NOMO-1 (cell line): ENCODE results near the gene CEBPZ.
A peak's percentile ranks its signal among the peaks of the same experiment; 100 is the strongest.
"Not testable (repeated sequence)": the region's sequence is repeated elsewhere in the genome, so short reads cannot be mapped to it uniquely, and the experiment has no call there.

Experiments
- DNase-seq, 2 experiments: peaks; one replicate each; lab custom pipeline; 2025; ENCODE audit not compliant: unreplicated experiment in 2 of 2; lab: John Stamatoyannopoulos, UW

The CEBPZ gene

DNA sequence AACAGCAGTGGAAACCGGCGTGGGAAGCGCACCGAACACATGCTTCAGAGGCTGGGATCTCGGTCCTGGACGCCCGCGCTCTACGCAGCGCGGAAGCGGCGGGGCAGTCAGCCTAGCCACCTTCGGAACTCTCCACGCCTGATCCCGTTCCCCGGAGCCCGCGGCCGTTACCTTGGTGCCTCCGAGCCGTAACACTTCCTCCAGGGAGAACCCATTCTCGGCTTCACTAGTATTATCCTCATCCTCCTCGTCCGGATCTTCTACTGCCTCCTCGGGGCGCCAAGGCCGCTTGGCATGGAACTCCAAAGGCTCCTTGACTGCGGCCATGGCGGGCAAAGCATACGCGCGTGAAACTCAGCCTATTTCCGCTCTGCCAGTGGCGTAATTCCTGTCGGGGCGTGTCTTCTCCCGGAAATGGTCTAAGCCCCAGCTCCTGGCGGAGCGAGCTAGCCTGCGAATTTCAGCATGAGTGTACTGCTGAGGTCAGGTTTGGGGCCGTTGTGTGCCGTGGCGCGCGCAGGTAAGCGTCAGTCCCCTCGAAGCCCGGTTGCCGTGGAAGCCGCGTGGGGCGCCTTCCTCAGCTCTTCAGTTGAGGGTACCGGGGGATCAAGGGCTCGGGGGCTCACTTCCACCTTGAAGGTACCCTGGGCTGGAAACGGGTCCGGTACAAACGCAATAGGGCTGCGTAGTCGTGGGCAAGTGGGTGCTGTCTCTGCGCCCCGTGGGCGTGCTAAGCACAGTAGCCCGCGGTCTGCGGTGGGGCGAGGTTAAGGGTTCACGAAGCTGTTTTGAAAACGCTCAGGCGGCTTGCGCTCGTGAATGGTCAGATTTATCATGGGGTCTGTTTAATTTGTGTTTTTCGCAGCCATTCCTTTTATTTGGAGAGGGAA, at the start of gene CEBPZ, which contains the start of gene NDUFAF7:
Gene CEBPZ, minus strand, starts transcription at position 356 of the 890 bp plus-strand sequence. Its CDS starts 29 bp downstream, at position 327.
Gene NDUFAF7, plus strand, starts transcription at position 418 of the 890 bp plus-strand sequence. Its CDS starts 48 bp downstream, at position 466.
- DNase-seq = peak; percentile 90 to 95

GRCh38 chr2:37276291-37276690, 44.9 kb upstream of the CEBPZ start:
- DNase-seq = no peak

GRCh38 chr2:37274359-37274965, 43.1 kb upstream of the CEBPZ start:
- DNase-seq = peak in 1 of 2 experiments; percentile 7

DNA sequence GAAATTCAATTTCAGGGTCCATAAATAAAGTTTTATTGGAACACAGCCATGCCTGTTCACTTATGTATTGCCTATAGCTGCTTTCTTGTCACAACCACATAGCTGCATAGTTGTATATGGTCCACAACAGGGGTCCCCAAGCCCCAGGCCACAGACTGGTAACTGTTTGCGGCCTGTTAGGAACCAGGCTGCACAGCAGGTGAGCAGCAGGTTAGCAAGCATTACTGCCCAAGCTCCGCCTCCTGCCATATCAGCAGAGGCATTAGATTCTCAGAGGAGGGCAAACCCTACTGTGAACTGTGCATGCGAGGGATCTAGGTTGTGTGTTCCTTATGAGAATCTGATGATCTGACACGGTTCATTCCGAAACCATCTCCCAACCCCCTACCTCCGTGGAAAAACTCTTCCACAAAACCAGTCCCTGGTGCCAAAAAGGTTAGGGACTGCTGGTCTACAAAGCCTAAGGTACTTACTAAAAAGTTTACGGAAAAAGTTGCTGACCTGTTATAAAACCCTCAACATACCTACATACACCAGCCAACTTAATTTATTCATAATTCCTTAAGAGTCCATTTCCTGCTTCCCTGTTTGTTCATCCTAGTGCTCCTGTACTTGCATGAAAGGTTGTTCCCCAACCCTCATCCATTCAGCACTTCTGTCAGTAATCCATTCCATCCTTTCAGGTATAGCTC, 40.1 kb upstream of the CEBPZ start:
- no peak for DNase-seq

- DNase-seq = no peak
Measured at GRCh38 chr2:37268111-37268510, 36.7 kb upstream of the CEBPZ start.

- DNase-seq = no peak
Measured at GRCh38 chr2:37267685-37268084, 36.3 kb upstream of the CEBPZ start.

- DNase-seq = no peak
Measured at GRCh38 chr2:37263839-37264238, 32.4 kb upstream of the CEBPZ start.

DNA sequence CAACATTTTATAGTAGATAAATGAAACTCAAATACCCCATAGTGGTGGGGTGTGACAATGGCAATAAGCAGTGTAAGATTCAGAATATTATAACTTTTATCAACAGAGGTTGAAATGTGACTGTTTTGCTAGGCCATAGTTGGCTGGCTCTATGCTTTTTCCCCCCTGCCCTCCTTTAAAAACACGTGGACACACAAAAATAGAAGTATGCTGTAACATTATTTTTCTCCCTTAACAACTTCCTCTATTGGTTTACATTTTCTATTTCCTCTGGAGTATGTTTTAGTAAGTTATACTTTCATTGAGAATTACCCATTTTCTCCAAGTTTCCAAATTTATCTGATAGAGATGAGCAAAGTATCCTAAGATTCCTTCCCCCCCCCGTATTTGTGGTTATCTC, 31.1 kb upstream of the CEBPZ start:
- DNase-seq = peak; percentile 45 to 68

DNA sequence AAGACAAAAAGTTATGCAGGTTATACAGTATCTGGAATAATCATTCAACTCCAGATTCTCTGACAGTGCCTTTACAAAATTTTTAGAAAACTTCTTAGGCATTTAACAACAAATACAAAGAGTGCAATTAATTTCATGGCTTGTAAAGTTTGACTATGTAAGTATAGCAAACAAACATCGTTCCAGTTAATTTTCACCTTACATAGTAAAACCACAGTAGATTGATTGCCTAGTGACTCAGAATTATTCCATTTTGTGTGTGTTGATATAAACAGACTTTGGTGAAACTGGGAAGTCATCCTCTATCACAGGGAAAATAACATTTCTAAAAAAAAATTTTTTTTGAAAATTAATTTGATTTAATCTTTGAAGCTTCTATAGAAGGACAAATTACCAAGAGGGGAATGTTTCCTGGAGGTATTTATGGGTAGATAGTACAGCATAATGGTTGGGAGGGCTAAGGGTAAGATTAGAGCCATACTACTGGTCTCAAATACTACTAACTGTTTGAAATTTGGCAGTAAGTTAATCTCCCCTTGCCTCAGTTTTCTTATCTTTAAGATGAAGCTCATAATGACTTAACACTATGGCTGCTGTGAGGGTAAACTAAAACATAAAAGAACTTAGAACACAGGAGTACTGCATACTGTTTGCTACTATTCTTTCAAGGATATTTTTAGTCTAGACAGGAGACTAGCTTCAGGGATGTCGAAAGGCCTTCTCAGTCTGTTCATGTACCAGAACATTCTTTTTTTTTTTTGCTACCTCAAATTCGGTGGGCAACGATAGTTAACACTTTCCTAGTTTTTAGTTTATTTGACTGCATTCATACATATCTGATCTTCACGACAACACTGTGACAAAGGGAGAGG, 19.7 kb upstream of the CEBPZ start:
- DNase-seq = no peak

GRCh38 chr2:37246205-37246604, 14.8 kb upstream of the CEBPZ start:
- no peak for DNase-seq

DNA sequence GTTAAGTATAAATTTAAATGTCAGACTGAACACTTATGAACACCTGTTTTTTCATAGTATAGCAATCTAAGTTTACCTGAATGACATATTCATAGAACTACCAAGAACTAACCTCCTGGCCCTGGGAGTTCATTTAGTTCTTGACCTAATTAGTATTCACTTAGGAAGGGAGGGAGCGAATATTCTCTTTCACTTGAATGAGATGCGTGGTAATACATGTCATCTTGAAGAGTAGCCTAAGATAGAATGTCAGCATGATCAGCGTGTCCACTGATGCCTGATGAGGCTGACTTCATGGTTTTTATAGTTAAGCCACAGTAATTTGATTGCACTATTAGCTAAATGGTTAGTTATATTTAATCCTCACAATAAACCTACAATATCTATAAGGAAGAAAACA, 13.4 kb upstream of the CEBPZ start:
- DNase-seq = no peak

- DNase-seq = no peak
Measured at GRCh38 chr2:37244017-37244416, 12.6 kb upstream of the CEBPZ start.

GRCh38 chr2:37243435-37243834, 12.0 kb upstream of the CEBPZ start:
- no peak for DNase-seq

- DNase-seq = peak in 1 of 2 experiments; percentile 13
Measured at GRCh38 chr2:37232131-37232933, 936 bp upstream of the CEBPZ start.

DNA sequence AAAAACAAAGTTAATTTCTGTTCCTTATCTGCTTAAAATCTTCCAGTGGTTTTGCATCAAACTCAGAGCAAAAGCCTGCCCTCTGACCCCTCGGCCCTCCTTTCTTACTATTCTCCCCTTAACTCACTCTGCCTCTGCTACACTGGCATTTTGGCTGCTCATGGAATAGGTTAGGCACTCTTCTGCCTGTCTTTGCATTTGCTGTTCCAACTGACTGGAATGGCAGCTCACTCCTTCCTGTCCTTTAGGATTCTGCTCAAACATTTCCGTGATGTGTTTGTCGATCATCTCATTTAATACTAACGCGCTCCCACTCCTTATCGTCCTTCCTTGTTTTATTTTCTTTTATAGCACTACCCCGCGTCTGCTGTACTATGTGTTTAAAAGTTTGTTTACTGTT, 815 bp downstream of the CEBPZ start:
- no peak for DNase-seq

GRCh38 chr2:37228788-37229187, 2.6 kb downstream of the CEBPZ start:
- DNase-seq = no peak

- DNase-seq = no peak
Measured at GRCh38 chr2:37226863-37227262, 4.5 kb downstream of the CEBPZ start.

DNA sequence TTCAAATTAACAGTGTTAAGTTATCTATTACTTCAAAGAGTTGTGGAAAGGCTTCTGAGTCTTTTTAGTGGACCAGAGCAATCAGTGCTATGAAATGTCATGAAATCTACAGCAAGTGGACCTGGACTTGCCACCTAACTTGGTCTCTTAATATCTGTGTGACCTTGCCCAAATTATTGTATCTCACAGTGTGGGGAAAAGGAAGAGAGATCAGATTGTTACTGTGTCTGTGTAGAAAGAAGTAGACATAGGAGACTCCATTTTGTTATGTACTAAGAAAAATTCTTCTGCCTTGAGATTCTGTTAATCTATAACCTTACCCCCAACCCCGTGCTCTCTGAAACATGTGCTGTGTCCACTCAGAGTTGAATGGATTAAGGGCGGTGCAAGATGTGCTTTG, 6.3 kb downstream of the CEBPZ start:
- not testable (repeated sequence) for DNase-seq

- DNase-seq = no peak
Measured at GRCh38 chr2:37224063-37224462, 7.3 kb downstream of the CEBPZ start.

DNA sequence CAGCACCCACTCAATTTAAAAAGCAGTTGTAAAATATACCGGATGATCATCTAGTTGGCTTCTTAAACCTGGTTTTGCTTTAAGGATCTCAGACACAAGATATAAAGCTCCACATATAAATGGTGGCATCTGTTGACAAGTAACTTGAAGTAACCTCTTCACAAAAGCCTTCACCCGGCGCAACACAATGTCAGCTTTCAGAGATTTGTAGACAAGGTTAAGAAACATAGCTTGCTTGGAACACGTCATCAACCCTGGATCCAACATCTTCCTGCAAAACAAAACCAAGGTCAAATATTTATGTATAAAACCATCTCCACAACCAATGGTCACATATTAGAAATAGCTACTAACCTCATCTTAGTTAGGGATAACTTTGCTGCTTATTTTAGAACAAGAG, 8.3 kb downstream of the CEBPZ start:
- DNase-seq = no peak
